ENCODE data around the gene NOS2.

The NOS2 gene

GRCh38 chr17:27782791-27783206 is 17.5 kb downstream of the NOS2 start:
- H3K4me3 ChIP-seq (ENCODE audit: low read depth, low read length, poor library complexity, severe bottlenecking), result no peak overlapping the region
- H3K4me1 ChIP-seq (ENCODE audit: insufficient read depth, low read length, severe bottlenecking), result no peaks in the 10 kb centered on the region
- no peaks in the 10 kb centered on the region for H3K27me3 ChIP-seq (ENCODE audit: insufficient read depth, low read length)
- no peak overlapping the region for H2AFZ ChIP-seq (ENCODE audit: low read length)
- no peak overlapping the region for H3K9ac ChIP-seq (ENCODE audit: low read length)
- no peaks in the 10 kb centered on the region for H3K36me3 ChIP-seq (ENCODE audit: insufficient read depth, low read length)
- H3K9me3 ChIP-seq (ENCODE audit: low read length), result no peaks in the 10 kb centered on the region
- H4K20me1 ChIP-seq (ENCODE audit: insufficient read depth, low read length), result no peaks in the 10 kb centered on the region
- no peaks in the 10 kb centered on the region for H3K79me2 ChIP-seq (ENCODE audit: insufficient read depth, low read length)
- no peak for TF ChIP-seq EZH2 (IDR thresholded peaks at IDR 0.05; ENCODE audit: borderline replicate concordance, low read length)
- no peak for TF ChIP-seq CTCF (IDR thresholded peaks at IDR 0.05; ENCODE audit: low read length)
- no peak overlapping the region for H3K27ac ChIP-seq (ENCODE audit: low read depth, low read length, poor library complexity, severe bottlenecking)
- no peaks in the 10 kb centered on the region for H3F3A ChIP-seq (ENCODE audit: insufficient read depth, low read length)
- no peaks in the 10 kb centered on the region for H3K9me2 ChIP-seq (ENCODE audit: low read depth, low read length)
- H3K4me2 ChIP-seq (ENCODE audit: low read length), result no peak overlapping the region

DNA sequence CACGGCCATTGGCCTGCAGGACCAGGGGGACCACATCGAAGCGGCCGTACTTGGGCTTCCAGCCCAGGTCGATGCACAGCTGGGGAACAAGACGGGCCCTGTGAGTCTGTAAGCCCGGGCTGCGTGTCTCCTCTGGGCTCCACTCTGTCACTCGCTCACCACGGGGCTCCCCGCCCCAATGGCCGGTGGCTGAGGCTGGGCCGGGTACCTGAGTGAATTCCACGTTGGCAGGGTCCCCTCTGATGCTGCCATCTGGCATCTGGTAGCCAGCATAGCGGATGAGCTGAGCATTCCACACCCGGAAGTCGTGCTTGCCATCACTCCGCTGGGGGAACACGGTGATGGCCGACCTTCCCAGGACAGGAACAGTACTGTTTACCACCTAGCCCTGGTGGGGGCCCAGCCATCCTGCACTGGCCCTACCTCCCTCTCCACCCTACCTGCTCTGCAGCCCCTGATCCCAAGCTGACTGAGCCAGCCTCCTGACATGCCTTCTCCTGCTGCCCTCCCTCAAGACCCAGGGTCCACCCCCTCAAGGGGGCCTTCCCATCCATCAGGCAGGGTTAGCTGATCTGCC is 19.4 kb downstream of the NOS2 start:
- Histone ChIP-seq H2AFZ (ENCODE audit: low read length) (no peak overlapping the region), H3K4me3 (ENCODE audit: low read depth, low read length, poor library complexity, severe bottlenecking) (no peak overlapping the region), H3K4me2 (ENCODE audit: low read length) (no peak overlapping the region), H4K20me1 (ENCODE audit: insufficient read depth, low read length) (no peaks in the 10 kb centered on the region), H3K79me2 (ENCODE audit: insufficient read depth, low read length) (no peaks in the 10 kb centered on the region), H3K4me1 (ENCODE audit: insufficient read depth, low read length, severe bottlenecking) (no peaks in the 10 kb centered on the region), H3K9me2 (ENCODE audit: low read depth, low read length) (no peaks in the 10 kb centered on the region), H3K27ac (ENCODE audit: low read depth, low read length, poor library complexity, severe bottlenecking) (no peak overlapping the region), H3K27me3 (ENCODE audit: insufficient read depth, low read length) (no peaks in the 10 kb centered on the region), H3K9me3 (ENCODE audit: low read length) (no peaks in the 10 kb centered on the region), H3K36me3 (ENCODE audit: insufficient read depth, low read length) (no peaks in the 10 kb centered on the region), H3F3A (ENCODE audit: insufficient read depth, low read length) (no peaks in the 10 kb centered on the region), H3K9ac (ENCODE audit: low read length) (no peak overlapping the region)
- no peak for TF ChIP-seq EZH2 (IDR thresholded peaks at IDR 0.05; ENCODE audit: borderline replicate concordance, low read length)
- TF ChIP-seq CTCF (IDR thresholded peaks at IDR 0.05; ENCODE audit: low read length), result no peak

- H4K20me1 ChIP-seq (ENCODE audit: insufficient read depth, low read length), result no peaks in the 10 kb centered on the region
- no peak for TF ChIP-seq CTCF (IDR thresholded peaks at IDR 0.05; ENCODE audit: low read length)
- TF ChIP-seq EZH2 (IDR thresholded peaks at IDR 0.05; ENCODE audit: borderline replicate concordance, low read length), result no peak
- H3F3A ChIP-seq (ENCODE audit: insufficient read depth, low read length), result no peaks in the 10 kb centered on the region
- H3K4me3 ChIP-seq (ENCODE audit: low read depth, low read length, poor library complexity, severe bottlenecking), result no peak overlapping the region
- H3K9me3 ChIP-seq (ENCODE audit: low read length), result no peaks in the 10 kb centered on the region
- H3K4me2 ChIP-seq (ENCODE audit: low read length), result no peak overlapping the region
- no peaks in the 10 kb centered on the region for H3K4me1 ChIP-seq (ENCODE audit: insufficient read depth, low read length, severe bottlenecking)
- no peaks in the 10 kb centered on the region for H3K9me2 ChIP-seq (ENCODE audit: low read depth, low read length)
- H3K27ac ChIP-seq (ENCODE audit: low read depth, low read length, poor library complexity, severe bottlenecking), result no peak overlapping the region
- H3K27me3 ChIP-seq (ENCODE audit: insufficient read depth, low read length), result no peaks in the 10 kb centered on the region
- H3K36me3 ChIP-seq (ENCODE audit: insufficient read depth, low read length), result no peaks in the 10 kb centered on the region
- H2AFZ ChIP-seq (ENCODE audit: low read length), result no peak overlapping the region
- H3K79me2 ChIP-seq (ENCODE audit: insufficient read depth, low read length), result no peaks in the 10 kb centered on the region
- H3K9ac ChIP-seq (ENCODE audit: low read length), result no peak overlapping the region
These were observed 20.1 kb downstream of the NOS2 start for GRCh38 chr17:27780092-27780827.
